HepG2 (cell line): ENCODE data around the gene HRCT1. TPM values are rescaled to one million over a fixed set of nuclear protein-coding genes. Genes with fewer than 3 reads are reported as not detected.
A peak's percentile ranks its signal among the peaks of the same experiment; 100 is the strongest.

Source experiments
- ATAC-seq: fragments of 200-7000 bp; cut with Tn5 transposase; 3 replicates; pipeline ENCODE4 v1.9.1; 2020; ENCODE audit warnings: mild to moderate bottlenecking, moderate library complexity
- BruUV-seq: library from RNA; stranded (reverse); fragments of 400-500 nt; replicated peaks from 2 replicates; lab custom pipeline; 2021; lab: Mats Ljungman, UMichigan
- CTCF ChIA-PET: fragments of 300-600 bp; formaldehyde crosslinking; extraction: SDS; loops from one replicate; lab custom pipeline; 2021; ENCODE audit warnings: low total read pairs, inconsistent platforms, low intra/inter-chr PET ratio; lab: Yijun Ruan, JAX
- POLR2A ChIA-PET: fragments of 350-600 bp; sonication (Branson Sonifier 250); formaldehyde crosslinking; loops from one replicate; lab custom pipeline; 2020; ENCODE audit warnings: antibody characterized with exemption, inconsistent platforms; lab: Yijun Ruan, JAX
- DNase-seq: peaks from one replicate; pipeline ENCODE4 v3.0.0-alpha.2; 2015; ENCODE audit warnings: low spot score
- FAIRE-seq: peaks from 3 replicates; lab custom pipeline; 2011; peaks lifted over from hg19 to GRCh38; lab: Jason Lieb, UNC
- H2AFZ ChIP-seq: one replicate; pipeline ENCODE4 v1.6.1; 2011; ENCODE audit warnings: low read length, inconsistent platforms
- H3K27ac ChIP-seq: fragments of 300-600 bp; 3 replicates; pipeline ENCODE4 v1.8.0; 2011; ENCODE audit warnings: mixed run types, mild to moderate bottlenecking, mixed read lengths, low read length, inconsistent platforms; ENCODE audit not compliant: insufficient read depth; ENCODE audit errors: extremely low read length
- H3K27me3 ChIP-seq, 2 experiments: fragments of 200-600 bp in 1 of 2; 2 replicates in 1 of 2; 3 replicates in 1 of 2; pipeline versions ENCODE4 v1.6.0 to v1.8.0; 2011; ENCODE audit warnings: low read length in 2 of 2, mild to moderate bottlenecking in 2 of 2, moderate library complexity in 2 of 2, inconsistent platforms in 1 of 2; ENCODE audit not compliant: insufficient read depth in 2 of 2, control insufficient read depth in 1 of 2
- H3K36me3 ChIP-seq, 2 experiments: fragments of 200-600 bp in 1 of 2; replicated peaks in 1 of 2; 2 replicates in 1 of 2; 3 replicates in 1 of 2; pipeline versions ENCODE4 v1.5.1 to v1.8.0; 2011; ENCODE audit warnings: low read length in 2 of 2, inconsistent platforms in 1 of 2; ENCODE audit not compliant: insufficient read depth in 2 of 2, control insufficient read depth in 1 of 2
- H3K4me1 ChIP-seq: 2 replicates; pipeline ENCODE4 v1.5.1; 2012; ENCODE audit warnings: low read length, inconsistent platforms; ENCODE audit not compliant: insufficient read depth
- H3K4me2 ChIP-seq: 2 replicates; pipeline ENCODE4 v1.6.0; 2011; ENCODE audit warnings: low read depth, low read length, inconsistent platforms
- H3K4me3 ChIP-seq, 3 experiments: fragments of 200-600 bp in 1 of 3; sonication (generic), shearing (Covaris generic) in 1 of 3; replicated peaks in 1 of 3; 2 replicates each; pipeline ENCODE4 v1.5.1; 2011 to 2016; ENCODE audit warnings: low read length in 3 of 3, inconsistent platforms in 2 of 3, low read depth in 2 of 3, mild to moderate bottlenecking in 2 of 3, control low read depth in 1 of 3, mixed read lengths in 1 of 3; ENCODE audit not compliant: insufficient read depth in 1 of 3
- H3K79me2 ChIP-seq: one replicate; pipeline ENCODE4 v1.6.1; 2011; ENCODE audit warnings: low read length, inconsistent platforms; ENCODE audit not compliant: insufficient read depth
- H3K9ac ChIP-seq: 2 replicates; pipeline ENCODE4 v1.6.0; 2011; ENCODE audit warnings: mild to moderate bottlenecking, low read depth, low read length, inconsistent platforms; ENCODE audit not compliant: insufficient read depth
- H3K9me3 ChIP-seq: 2 replicates; pipeline ENCODE4 v1.5.1; 2012; ENCODE audit warnings: mild to moderate bottlenecking, low read length
- H4K20me1 ChIP-seq: 2 replicates; pipeline ENCODE4 v1.6.0; 2011; ENCODE audit warnings: inconsistent platforms, mild to moderate bottlenecking, low read length, moderate library complexity; ENCODE audit not compliant: insufficient read depth
- FOXP1 ChIP-seq, 2 experiments: fragments of 450-650 bp in 1 of 2; IDR thresholded peaks; 2 replicates each; pipeline ENCODE4 v1.6.1; 2017 to 2018; ENCODE audit warnings: antibody characterized with exemption in 1 of 2
- GABPA ChIP-seq, 2 experiments: IDR thresholded peaks; 2 replicates each; pipeline ENCODE4 v1.6.1; 2011 to 2016; ENCODE audit warnings: low read depth in 2 of 2, low read length in 1 of 2, missing biosample characterization in 1 of 2, missing genetic modification characterization in 1 of 2
- NFKB2 ChIP-seq: sonication (generic); formaldehyde crosslinking; IDR thresholded peaks from 2 replicates; pipeline ENCODE4 v1.4.0; 2020; ENCODE audit warnings: missing genetic modification reagents, borderline replicate concordance
- TAF1 ChIP-seq: sonication (generic); formaldehyde crosslinking; IDR thresholded peaks from 2 replicates; pipeline ENCODE4 v1.4.0; 2020; ENCODE audit warnings: missing genetic modification reagents
- ZNF558 ChIP-seq: sonication (generic); formaldehyde crosslinking; IDR thresholded peaks from 2 replicates; pipeline ENCODE4 v1.9.0; 2022; ENCODE audit warnings: mild to moderate bottlenecking, missing genetic modification reagents, borderline replicate concordance
- ZNF703 ChIP-seq: sonication (generic); formaldehyde crosslinking; IDR thresholded peaks from 2 replicates; pipeline ENCODE4 v1.5.1; 2020; ENCODE audit warnings: missing genetic modification reagents, mild to moderate bottlenecking, moderate library complexity, borderline replicate concordance
- ZNF737 ChIP-seq: sonication (generic); formaldehyde crosslinking; IDR thresholded peaks from 2 replicates; pipeline ENCODE4 v1.5.0; 2020; ENCODE audit warnings: missing genetic modification reagents, mild to moderate bottlenecking, borderline replicate concordance
- ZNF766 ChIP-seq: sonication (generic); formaldehyde crosslinking; IDR thresholded peaks from 2 replicates; pipeline ENCODE4 v1.5.0; 2020; ENCODE audit warnings: missing genetic modification reagents, borderline replicate concordance
- ZNF780A ChIP-seq: sonication (generic); formaldehyde crosslinking; IDR thresholded peaks from 2 replicates; pipeline ENCODE4 v1.8.0; 2022; ENCODE audit warnings: mild to moderate bottlenecking, missing genetic modification reagents, moderate library complexity
- WGBS: methylation state at CpG from one replicate; pipeline ENCODE4 v1.1.6; 2017; ENCODE audit warnings: low lambda C conversion rate; 5-methylcytosine and 5-hydroxymethylcytosine counted together
- in situ Hi-C: cut with HindIII; loops from 2 replicates; pipeline ENCODE4 v1.10.0; 2017; ENCODE audit warnings: low pct_unique_long_range_greater_than_20kb; ENCODE audit not compliant: extremely low pct_ligation_motif_present
- intact Hi-C: fragments of 100-400 bp; cut with micrococcal nuclease; formaldehyde crosslinking; loops from one replicate; pipeline ENCODE4 v1.10.0; 2022; ENCODE audit not compliant: unreplicated experiment
- polyA plus RNA-seq, 8 experiments: library from polyadenylated mRNA; depleted of rRNA in 3 of 8; stranded (reverse) in 7 of 8; unstranded in 1 of 8; fragments of >200 nt; fragmentation: Illumina TruSeq in 4 of 8; extraction: Trizol in 4 of 8; gene quantifications; 2 replicates each; pipeline versions ENCODE4 v1.2.1 to v1.2.3, GENCODE V29; 2011 to 2016; ENCODE audit warnings: low read depth in 4 of 8, missing spikeins in 1 of 8, mixed read lengths in 1 of 8; ENCODE audit not compliant: insufficient read depth in 1 of 8
- total RNA-seq, 5 experiments: library from RNA; depleted of rRNA; stranded (reverse); fragments of >200 nt; fragmentation: Illumina TruSeq; extraction: Trizol; gene quantifications; 2 replicates each; pipeline ENCODE4 v1.2.3, GENCODE V29; 2016; ENCODE audit warnings: low read depth in 1 of 5
- TF ChIP-seq, protein P1 (sequence below): sonication (generic); IDR thresholded peaks from 2 replicates; pipeline ENCODE4 v1.6.1; 2016; ENCODE audit warnings: low read depth, borderline replicate concordance
- TF ChIP-seq, protein P2 (sequence below): sonication (generic); formaldehyde crosslinking; IDR thresholded peaks from 2 replicates; pipeline ENCODE4 v1.4.0; 2020; ENCODE audit warnings: mild to moderate bottlenecking, missing genetic modification reagents
- TF ChIP-seq, protein P3 (sequence below): sonication (generic); formaldehyde crosslinking; IDR thresholded peaks from 2 replicates; pipeline ENCODE4 v1.4.0; 2020; ENCODE audit warnings: missing genetic modification reagents

Gene HRCT1
- total and polyA plus RNA-seq, 2 of the 13 experiments (the other 11 are each of a cell fraction or from before 2014, with no cell fraction given) = 0.13 TPM; not detected in 1

GRCh38 chr9:35940458-35941407 lies 34.7 kb downstream of the HRCT1 start:
- Histone ChIP-seq H2AFZ (no peak overlapping the region), H3K27me3 (peaks cover 0 to 6% of the 10 kb centered on the region in 2 experiments; a peak in 2 of 5 replicates), H3K9me3 (peaks cover 5% of the 10 kb centered on the region; the same call in 1 of the 2 replicates), H3K4me3 (no peak overlapping the region), H4K20me1 (no peaks in the 10 kb centered on the region), H3K27ac (no peak overlapping the region), H3K79me2 (no peaks in the 10 kb centered on the region), H3K4me2 (no peak overlapping the region), H3K9ac (no peak overlapping the region), H3K36me3 (no peaks in the 10 kb centered on the region), H3K4me1 (peaks cover 9% of the 10 kb centered on the region)
- WGBS = 38% methylated on average over 7 of the region's 7 CpGs
- ATAC-seq (no peak), FAIRE-seq (no peak), DNase-seq (no peak)
- ChIA-PET CTCF (no interaction called here), POLR2A (no interaction called here)
- no TSS peak for BruUV-seq
- intact Hi-C loops = no loop called here
- in situ Hi-C loops = no loop called here
- TF ChIP-seq ZNF703 (CRISPR knock-in tag) (no peak), ZNF780A (CRISPR knock-in tag) (no peak), ZNF766 (CRISPR knock-in tag) (no peak), TAF1 (CRISPR knock-in tag) (no peak), GABPA (IDR thresholded peaks at IDR 0.05; ENCODE audit: low read depth, low read length) (no peak), GABPA (CRISPR knock-in tag; IDR thresholded peaks at IDR 0.05; ENCODE audit: low read depth) (peak; percentile 27; the same call in 1 of the 2 replicates), NFKB2 (CRISPR knock-in tag) (no peak), ZNF737 (CRISPR knock-in tag) (no peak), FOXP1 (IDR thresholded peaks at IDR 0.05) (no peak), FOXP1 (CRISPR knock-in tag; IDR thresholded peaks at IDR 0.05) (no peak), ZNF558 (no peak)
- TF ChIP-seq, protein P1, sequence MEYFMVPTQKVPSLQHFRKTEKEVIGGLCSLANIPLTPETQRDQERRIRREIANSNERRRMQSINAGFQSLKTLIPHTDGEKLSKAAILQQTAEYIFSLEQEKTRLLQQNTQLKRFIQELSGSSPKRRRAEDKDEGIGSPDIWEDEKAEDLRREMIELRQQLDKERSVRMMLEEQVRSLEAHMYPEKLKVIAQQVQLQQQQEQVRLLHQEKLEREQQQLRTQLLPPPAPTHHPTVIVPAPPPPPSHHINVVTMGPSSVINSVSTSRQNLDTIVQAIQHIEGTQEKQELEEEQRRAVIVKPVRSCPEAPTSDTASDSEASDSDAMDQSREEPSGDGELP = peak; percentile 27; the same call in 1 of the 2 replicates
- TF ChIP-seq, protein P2, sequence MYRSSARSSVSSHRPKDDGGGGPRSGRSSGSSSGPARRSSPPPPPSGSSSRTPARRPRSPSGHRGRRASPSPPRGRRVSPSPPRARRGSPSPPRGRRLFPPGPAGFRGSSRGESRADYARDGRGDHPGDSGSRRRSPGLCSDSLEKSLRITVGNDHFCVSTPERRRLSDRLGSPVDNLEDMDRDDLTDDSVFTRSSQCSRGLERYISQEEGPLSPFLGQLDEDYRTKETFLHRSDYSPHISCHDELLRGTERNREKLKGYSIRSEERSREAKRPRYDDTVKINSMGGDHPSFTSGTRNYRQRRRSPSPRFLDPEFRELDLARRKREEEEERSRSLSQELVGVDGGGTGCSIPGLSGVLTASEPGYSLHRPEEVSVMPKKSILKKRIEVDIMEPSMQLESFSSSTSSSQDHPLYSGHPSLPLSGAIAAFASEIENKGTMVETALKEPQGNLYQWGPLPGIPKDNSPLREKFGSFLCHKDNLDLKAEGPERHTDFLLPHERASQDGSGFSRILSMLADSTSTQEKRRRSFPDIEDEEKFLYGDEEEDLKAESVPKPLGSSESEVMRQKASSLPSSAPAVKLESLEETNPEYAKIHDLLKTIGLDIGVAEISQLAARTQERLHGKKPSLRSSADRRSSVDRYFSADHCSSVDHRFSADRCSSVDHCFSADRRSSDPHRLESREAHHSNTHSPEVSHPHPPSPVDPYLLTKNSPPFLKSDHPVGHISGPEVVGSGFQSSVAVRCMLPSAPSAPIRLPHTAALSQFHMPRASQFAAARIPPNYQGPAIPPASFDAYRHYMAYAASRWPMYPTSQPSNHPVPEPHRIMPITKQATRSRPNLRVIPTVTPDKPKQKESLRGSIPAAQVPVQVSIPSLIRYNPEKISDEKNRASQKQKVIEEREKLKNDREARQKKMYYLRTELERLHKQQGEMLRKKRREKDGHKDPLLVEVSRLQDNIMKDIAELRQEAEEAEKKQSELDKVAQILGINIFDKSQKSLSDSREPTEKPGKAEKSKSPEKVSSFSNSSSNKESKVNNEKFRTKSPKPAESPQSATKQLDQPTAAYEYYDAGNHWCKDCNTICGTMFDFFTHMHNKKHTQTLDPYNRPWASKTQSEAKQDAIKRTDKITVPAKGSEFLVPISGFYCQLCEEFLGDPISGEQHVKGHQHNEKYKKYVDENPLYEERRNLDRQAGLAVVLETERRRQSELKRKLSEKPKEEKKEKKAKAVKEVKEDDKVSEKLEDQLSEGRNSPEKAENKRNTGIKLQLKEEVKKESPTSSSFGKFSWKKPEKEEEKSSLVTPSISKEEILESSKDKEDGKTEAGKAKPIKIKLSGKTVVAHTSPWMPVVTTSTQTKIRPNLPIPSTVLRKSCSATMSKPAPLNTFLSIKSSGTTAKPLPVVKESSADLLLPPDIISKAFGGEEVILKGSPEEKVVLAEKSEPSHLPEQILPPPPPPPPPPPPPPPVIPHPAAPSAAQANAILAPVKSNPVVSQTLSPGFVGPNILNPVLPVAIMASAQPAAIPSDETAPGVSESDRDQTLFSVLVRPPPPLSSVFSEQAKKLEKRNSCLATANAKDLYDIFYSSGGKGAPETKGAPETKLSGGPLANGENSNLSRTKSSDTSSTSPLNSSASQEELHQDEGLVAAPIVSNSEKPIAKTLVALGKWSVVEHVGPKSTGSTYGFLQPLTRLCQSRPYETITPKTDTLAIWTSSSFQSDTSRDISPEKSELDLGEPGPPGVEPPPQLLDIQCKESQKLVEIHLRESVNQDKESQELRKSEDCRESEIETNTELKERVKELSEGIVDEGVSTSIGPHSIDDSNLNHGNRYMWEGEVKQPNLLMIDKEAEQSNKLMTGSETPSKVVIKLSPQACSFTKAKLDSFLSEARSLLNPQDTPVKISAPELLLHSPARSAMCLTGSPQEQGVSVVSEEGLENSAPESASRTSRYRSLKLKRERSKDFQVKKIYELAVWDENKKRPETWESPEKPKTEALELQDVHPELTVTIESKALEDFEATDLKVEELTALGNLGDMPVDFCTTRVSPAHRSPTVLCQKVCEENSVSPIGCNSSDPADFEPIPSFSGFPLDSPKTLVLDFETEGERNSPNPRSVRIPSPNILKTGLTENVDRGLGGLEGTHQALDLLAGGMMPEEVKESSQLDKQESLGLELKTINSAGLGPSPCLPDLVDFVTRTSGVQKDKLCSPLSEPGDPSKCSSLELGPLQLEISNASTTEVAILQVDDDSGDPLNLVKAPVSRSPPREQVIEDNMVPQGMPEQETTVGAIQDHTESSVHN (CRISPR knock-in tag) = no peak
- TF ChIP-seq, protein P3, sequence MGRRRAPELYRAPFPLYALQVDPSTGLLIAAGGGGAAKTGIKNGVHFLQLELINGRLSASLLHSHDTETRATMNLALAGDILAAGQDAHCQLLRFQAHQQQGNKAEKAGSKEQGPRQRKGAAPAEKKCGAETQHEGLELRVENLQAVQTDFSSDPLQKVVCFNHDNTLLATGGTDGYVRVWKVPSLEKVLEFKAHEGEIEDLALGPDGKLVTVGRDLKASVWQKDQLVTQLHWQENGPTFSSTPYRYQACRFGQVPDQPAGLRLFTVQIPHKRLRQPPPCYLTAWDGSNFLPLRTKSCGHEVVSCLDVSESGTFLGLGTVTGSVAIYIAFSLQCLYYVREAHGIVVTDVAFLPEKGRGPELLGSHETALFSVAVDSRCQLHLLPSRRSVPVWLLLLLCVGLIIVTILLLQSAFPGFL (CRISPR knock-in tag) = no peak
